GM12878 (cell line): ENCODE measurements around the gene TM7SF3. TPM values are rescaled to one million over a fixed set of nuclear protein-coding genes. Genes with fewer than 3 reads are reported as not detected.

Experiments
- ATAC-seq: fragments of 200-7000 bp; cut with Tn5 transposase; 3 replicates; pipeline ENCODE4 v1.9.1; 2020; ENCODE audit warnings: mild to moderate bottlenecking, moderate library complexity
- BruUV-seq: library from RNA; stranded (reverse); fragments of 400-500 nt; replicated peaks from 2 replicates; lab custom pipeline; 2021; lab: Mats Ljungman, UMichigan
- CTCF ChIA-PET: fragments of 300-600 bp; sonication (Branson Sonifier 250); formaldehyde crosslinking; extraction: SDS; loops from one replicate; lab custom pipeline; 2021; ENCODE audit warnings: inconsistent platforms; lab: Yijun Ruan, JAX
- POLR2A ChIA-PET: fragments of 350-600 bp; formaldehyde crosslinking; extraction: SDS; loops from one replicate; lab custom pipeline; 2021; ENCODE audit warnings: inconsistent platforms; lab: Charles Lee
- RAD21 ChIA-PET: fragments of 300-600 bp; sonication (Branson Sonifier 250); formaldehyde crosslinking; loops from one replicate; lab custom pipeline; 2023; ENCODE audit warnings: antibody characterized with exemption; ENCODE audit not compliant: unreplicated experiment; lab: Charles Lee
- SMC1A ChIA-PET: fragments of 300-600 bp; sonication (Branson Sonifier 250); formaldehyde crosslinking; loops from one replicate; lab custom pipeline; 2023; ENCODE audit not compliant: unreplicated experiment, uncharacterized antibody; lab: Charles Lee
- DNase-seq: peaks from one replicate; pipeline ENCODE4 v3.0.0-alpha.2; 2011; ENCODE audit warnings: low read depth, low spot score
- FAIRE-seq: peaks from 3 replicates; lab custom pipeline; 2011; peaks lifted over from hg19 to GRCh38; lab: Jason Lieb, UNC
- H2AFZ ChIP-seq: 2 replicates; pipeline ENCODE4 v1.6.0; 2011; ENCODE audit warnings: low read depth, low read length, control low read depth; ENCODE audit not compliant: control insufficient read depth
- H3K27ac ChIP-seq: 2 replicates; pipeline ENCODE4 v1.5.1; 2011; ENCODE audit warnings: control low read depth; ENCODE audit not compliant: control insufficient read depth, insufficient read depth
- H3K27me3 ChIP-seq, 2 experiments: replicated peaks in 1 of 2; 2 replicates each; pipeline versions ENCODE4 v1.6.0 to v1.6.1; 2011; ENCODE audit warnings: low read length in 1 of 2; ENCODE audit not compliant: control insufficient read depth in 2 of 2, insufficient read depth in 2 of 2
- H3K36me3 ChIP-seq, 2 experiments: 2 replicates each; pipeline ENCODE4 v1.5.1; 2011; ENCODE audit warnings: low read length in 1 of 2; ENCODE audit not compliant: control insufficient read depth in 2 of 2, insufficient read depth in 2 of 2
- H3K4me1 ChIP-seq: 2 replicates; pipeline ENCODE4 v1.6.1; 2011; ENCODE audit warnings: mild to moderate bottlenecking, low read length, moderate library complexity, mixed read lengths; ENCODE audit not compliant: control insufficient read depth, insufficient read depth
- H3K4me2 ChIP-seq: 2 replicates; pipeline ENCODE4 v1.6.0; 2011; ENCODE audit warnings: control low read depth; ENCODE audit not compliant: control insufficient read depth, insufficient read depth
- H3K4me3 ChIP-seq: fragments of 200-600 bp; sonication (generic); 2 replicates; pipeline ENCODE4 v1.5.1; 2016
- H3K79me2 ChIP-seq: 2 replicates; pipeline ENCODE4 v1.6.0; 2011; ENCODE audit warnings: low read length; ENCODE audit not compliant: control insufficient read depth, insufficient read depth
- H3K9ac ChIP-seq: 2 replicates; pipeline ENCODE4 v1.8.0; 2011; ENCODE audit warnings: low read length, control low read depth, mixed read lengths; ENCODE audit not compliant: control insufficient read depth, insufficient read depth
- H3K9me3 ChIP-seq: replicated peaks from 3 replicates; pipeline ENCODE4 v1.5.1; 2011; ENCODE audit warnings: mild to moderate bottlenecking, low read length; ENCODE audit not compliant: control insufficient read depth, insufficient read depth
- H4K20me1 ChIP-seq: 2 replicates; pipeline ENCODE4 v1.6.0; 2011; ENCODE audit not compliant: control insufficient read depth, insufficient read depth
- JUNB ChIP-seq: IDR thresholded peaks from 2 replicates; pipeline ENCODE4 v1.6.1; 2016; ENCODE audit warnings: antibody characterized with exemption, mild to moderate bottlenecking
- MYB ChIP-seq: fragments of 150-350 bp; IDR thresholded peaks from 2 replicates; pipeline ENCODE4 v1.6.1; 2014; ENCODE audit warnings: mild to moderate bottlenecking, low read depth, low read length, borderline replicate concordance
- SP1 ChIP-seq: IDR thresholded peaks from one replicate; pipeline ENCODE4 v1.6.1; 2011; ENCODE audit warnings: low read depth, low read length
- ZNF24 ChIP-seq: fragments of 450-650 bp; IDR thresholded peaks from 2 replicates; pipeline ENCODE4 v1.6.1; 2017; ENCODE audit warnings: antibody characterized with exemption, mild to moderate bottlenecking
- WGBS: methylation state at CpG from one replicate; pipeline ENCODE4 v1.1.6; 2016; ENCODE audit warnings: low lambda C conversion rate; ENCODE audit not compliant: insufficient replicate concordance, insufficient coverage; ENCODE audit errors: missing lambda C conversion rate; 5-methylcytosine and 5-hydroxymethylcytosine counted together
- in situ Hi-C: fragments of 300-500 bp; cut with MboI; formaldehyde crosslinking; loops from 9 replicates; pipeline ENCODE4 v1.14.3; 2018; ENCODE audit warnings: mixed read lengths
- intact Hi-C: fragments of 100-400 bp; cut with micrococcal nuclease; formaldehyde crosslinking; loops from one replicate; pipeline ENCODE4 v1.14.2; 2022; ENCODE audit not compliant: unreplicated experiment
- polyA plus RNA-seq, 11 experiments: library from polyadenylated mRNA; depleted of rRNA in 4 of 11; unstranded in 6 of 11; stranded (reverse) in 5 of 11; fragments of >200 nt; fragmentation: Nextera tagmentation in 4 of 11; fragmentation: Illumina TruSeq in 1 of 11; extraction: Ambion mirVana in 4 of 11; extraction: Trizol in 1 of 11; gene quantifications; 1 replicate in 1 of 11; 2 replicates in 10 of 11; pipeline versions ENCODE4 v1.2.1 to v1.2.3, GENCODE V29; 2011 to 2016; ENCODE audit warnings: inconsistent platforms in 2 of 11, missing spikeins in 2 of 11, low read depth in 1 of 11
- total RNA-seq, 4 experiments: library from RNA; depleted of rRNA in 3 of 4; stranded (reverse); fragments of >200 nt in 3 of 4; fragmentation: Illumina TruSeq in 1 of 4; extraction: Trizol in 1 of 4; gene quantifications; 2 replicates each; pipeline versions ENCODE4 v1.2.1 to v1.2.3, GENCODE V29; 2013 to 2021
- TF ChIP-seq, protein P1 (sequence below): fragments of 450-650 bp; IDR thresholded peaks from 2 replicates; pipeline ENCODE4 v1.6.1; 2017; ENCODE audit warnings: low read depth, mild to moderate bottlenecking, moderate library complexity

Gene TM7SF3
- total and polyA plus RNA-seq, 10 of the 15 experiments (the other 5 are each of a cell fraction or from before 2014, with no cell fraction given) = 31.4 to 341 (median 74.8) TPM

DNA sequence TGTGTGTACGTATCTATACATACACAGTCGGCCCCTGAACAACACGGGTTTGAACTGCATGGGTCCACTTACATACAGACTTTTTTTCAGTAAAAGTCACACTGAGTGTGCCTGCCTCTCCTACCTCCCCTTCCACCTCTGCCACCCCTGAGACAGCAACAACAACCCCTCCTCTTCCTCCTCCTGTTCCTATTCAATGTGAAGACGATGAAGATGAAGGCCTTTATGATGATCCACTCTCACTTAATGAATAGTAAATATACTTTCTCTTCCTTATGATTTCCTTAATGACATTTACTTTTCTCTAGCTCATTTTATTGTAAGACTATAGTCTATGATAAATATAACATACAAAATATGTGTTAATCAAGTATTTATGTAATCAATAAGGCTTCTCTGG lies 25.5 kb downstream of the TM7SF3 start:
- H3K9ac ChIP-seq = no peak overlapping the region
- no peak overlapping the region for H3K27ac ChIP-seq
- ChIA-PET POLR2A (interaction anchor here (0.7 kb wide), 1 partner anchor 1196 kb away, joined by 4 read pairs; no protein-coding TSS in a partner anchor), CTCF (interaction anchor here (0.7 to 0.9 kb wide), 3 partner anchors 22 to 103 kb away, joined by 3 read pairs; no protein-coding TSS in a partner anchor), RAD21 (no interaction called here), SMC1A (interaction anchor here (1.1 to 1.8 kb wide), 2 partner anchors 9 to 13 kb away, joined by 5 to 7 read pairs; no protein-coding TSS in a partner anchor)
- no peaks in the 10 kb centered on the region for H4K20me1 ChIP-seq
- BruUV-seq = no TSS peak
- DNase-seq = no peak
- H2AFZ ChIP-seq = no peak overlapping the region
- H3K36me3 ChIP-seq = peaks cover 3 to 14% of the 10 kb centered on the region in 2 experiments; a peak in 3 of 4 replicates
- H3K27me3 ChIP-seq = no peaks in the 10 kb centered on the region
- TF ChIP-seq, protein P1, sequence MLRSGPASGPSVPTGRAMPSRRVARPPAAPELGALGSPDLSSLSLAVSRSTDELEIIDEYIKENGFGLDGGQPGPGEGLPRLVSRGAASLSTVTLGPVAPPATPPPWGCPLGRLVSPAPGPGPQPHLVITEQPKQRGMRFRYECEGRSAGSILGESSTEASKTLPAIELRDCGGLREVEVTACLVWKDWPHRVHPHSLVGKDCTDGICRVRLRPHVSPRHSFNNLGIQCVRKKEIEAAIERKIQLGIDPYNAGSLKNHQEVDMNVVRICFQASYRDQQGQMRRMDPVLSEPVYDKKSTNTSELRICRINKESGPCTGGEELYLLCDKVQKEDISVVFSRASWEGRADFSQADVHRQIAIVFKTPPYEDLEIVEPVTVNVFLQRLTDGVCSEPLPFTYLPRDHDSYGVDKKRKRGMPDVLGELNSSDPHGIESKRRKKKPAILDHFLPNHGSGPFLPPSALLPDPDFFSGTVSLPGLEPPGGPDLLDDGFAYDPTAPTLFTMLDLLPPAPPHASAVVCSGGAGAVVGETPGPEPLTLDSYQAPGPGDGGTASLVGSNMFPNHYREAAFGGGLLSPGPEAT = no peak
- TF ChIP-seq MYB = no peak
- no peak for TF ChIP-seq SP1
- TF ChIP-seq ZNF24 = no peak
- no peak for TF ChIP-seq JUNB
- WGBS = 99% methylated on average over 4 of the region's 4 CpGs
- in situ Hi-C loops = no loop called here
- ATAC-seq = no peak
- H3K4me2 ChIP-seq = no peak overlapping the region
- no peaks in the 10 kb centered on the region for H3K9me3 ChIP-seq
- no peak overlapping the region for H3K4me3 ChIP-seq
- no peaks in the 10 kb centered on the region for H3K4me1 ChIP-seq
- FAIRE-seq = no peak
- H3K79me2 ChIP-seq = no peaks in the 10 kb centered on the region; the same call in 1 of the 2 replicates
- intact Hi-C loops = no loop called here
